Karpas-422 (cell line): ENCODE measurements around the gene FTSJ3. TPM values are rescaled to one million over a fixed set of nuclear protein-coding genes. Genes with fewer than 3 reads are reported as not detected.

Experiments
- DNase-seq: peaks from one replicate; pipeline ENCODE4 v3.0.0-alpha.2; 2015
- H2AFZ ChIP-seq: fragments of 200-600 bp; sonication (generic); 2 replicates; pipeline ENCODE4 v1.6.1; 2014; ENCODE audit warnings: antibody characterized with exemption, low read length, mixed read lengths
- H3K27ac ChIP-seq: fragments of 200-600 bp; sonication (generic); 2 replicates; pipeline ENCODE4 v1.5.1; 2014; ENCODE audit warnings: mild to moderate bottlenecking, low read length, moderate library complexity
- H3K27me3 ChIP-seq: fragments of 200-600 bp; sonication (generic); 2 replicates; pipeline ENCODE4 v1.6.1; 2014; ENCODE audit warnings: low read length, mixed read lengths
- H3K36me3 ChIP-seq: fragments of 200-600 bp; sonication (generic); 2 replicates; pipeline ENCODE4 v1.6.1; 2014; ENCODE audit warnings: low read length, mixed read lengths; ENCODE audit not compliant: insufficient read depth
- H3K4me1 ChIP-seq: fragments of 200-600 bp; sonication (generic); 2 replicates; pipeline ENCODE4 v1.6.1; 2014; ENCODE audit warnings: mild to moderate bottlenecking, low read length, mixed read lengths
- H3K4me2 ChIP-seq: fragments of 200-600 bp; sonication (generic); 2 replicates; pipeline ENCODE4 v1.6.1; 2014; ENCODE audit warnings: low read length, low read depth, mild to moderate bottlenecking; ENCODE audit not compliant: poor library complexity, severe bottlenecking
- H3K4me3 ChIP-seq: fragments of 200-600 bp; sonication (generic); 2 replicates; pipeline ENCODE4 v1.5.1; 2014; ENCODE audit warnings: mild to moderate bottlenecking, antibody characterized with exemption, low read length, mixed read lengths
- H3K79me2 ChIP-seq: fragments of 200-600 bp; sonication (generic); 2 replicates; pipeline ENCODE4 v1.6.1; 2014; ENCODE audit warnings: mild to moderate bottlenecking, low read length, mixed read lengths
- H3K9ac ChIP-seq: fragments of 200-600 bp; sonication (generic); 2 replicates; pipeline ENCODE4 v1.6.0; 2014; ENCODE audit warnings: low read length
- H3K9me2 ChIP-seq: fragments of 200-600 bp; sonication (generic), shearing (Covaris generic); replicated peaks from 2 replicates; pipeline ENCODE4 v1.6.0; 2014; ENCODE audit warnings: mild to moderate bottlenecking, low read length, moderate library complexity; ENCODE audit not compliant: insufficient read depth
- H3K9me3 ChIP-seq: fragments of 300-700, 200-600 bp; sonication (generic); 2 replicates; pipeline ENCODE4 v1.6.1; 2014; ENCODE audit warnings: low read length, mixed read lengths
- H4K20me1 ChIP-seq: fragments of 200-600 bp; sonication (generic); 2 replicates; pipeline ENCODE4 v1.6.1; 2014; ENCODE audit warnings: mild to moderate bottlenecking, antibody characterized with exemption, low read length, low read depth; ENCODE audit not compliant: insufficient read depth
- total RNA-seq: library from RNA; depleted of rRNA; stranded (reverse); fragments of >200 nt; shearing (Covaris generic); gene quantifications from 2 replicates; pipeline ENCODE4 v1.2.3, GENCODE V29; 2014; ENCODE audit warnings: low replicate concordance

The FTSJ3 gene
- total RNA-seq, 1 experiment from 2014 or later = 39.5 TPM

DNA sequence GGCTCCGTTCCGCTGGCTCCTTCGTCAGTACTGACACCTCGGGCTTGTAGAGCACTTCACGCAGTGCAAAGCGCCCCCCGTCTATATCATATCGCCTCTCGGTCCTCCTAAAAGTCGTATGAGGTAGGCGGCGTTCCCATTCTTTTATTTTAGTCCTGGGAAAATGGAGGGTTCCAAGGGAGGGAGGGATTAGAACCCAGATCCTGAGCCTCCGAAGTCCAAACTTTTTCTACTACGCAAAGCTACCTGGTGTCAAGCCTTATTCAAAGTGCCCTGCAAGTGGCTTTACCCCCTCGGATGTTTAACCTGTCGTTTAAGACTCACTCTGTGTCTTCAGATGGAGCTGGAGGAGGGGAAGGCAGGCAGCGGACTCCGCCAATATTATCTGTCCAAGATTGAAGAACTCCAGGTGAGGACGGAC is 348 bp upstream of the FTSJ3 start:
- no peaks in the 10 kb centered on the region for H3K9me3 ChIP-seq
- peaks cover 56% of the 10 kb centered on the region for H3K79me2 ChIP-seq
- peaks cover 44% of the 10 kb centered on the region; the same call in 1 of the 2 replicates for H3K36me3 ChIP-seq
- no peaks in the 10 kb centered on the region for H3K27me3 ChIP-seq
- peak; percentile 62 for DNase-seq
- H3K27ac ChIP-seq = peak overlapping the region; percentile 81; the same call in 1 of the 2 replicates
- no peaks in the 10 kb centered on the region for H3K9me2 ChIP-seq
- peaks cover 28% of the 10 kb centered on the region for H3K4me1 ChIP-seq
- peak overlapping the region; percentile 86 for H3K9ac ChIP-seq
- H2AFZ ChIP-seq = no peak overlapping the region; the same call in 1 of the 2 replicates
- peaks cover 16% of the 10 kb centered on the region for H4K20me1 ChIP-seq
- H3K4me2 ChIP-seq = peak overlapping the region; percentile 91
- peak overlapping the region; percentile 87 for H3K4me3 ChIP-seq

- Histone ChIP-seq H3K4me3 (peak overlapping the region; percentile 87), H3K27ac (peak overlapping the region; percentile 81; the same call in 1 of the 2 replicates), H3K9me3 (no peaks in the 10 kb centered on the region), H4K20me1 (peaks cover 29% of the 10 kb centered on the region), H3K9ac (peak overlapping the region; percentile 86), H3K27me3 (no peaks in the 10 kb centered on the region), H3K36me3 (peaks cover 50% of the 10 kb centered on the region; the same call in 1 of the 2 replicates), H3K4me2 (peak overlapping the region; percentile 91), H2AFZ (0 out of 2 replicates have a peak overlapping the region, but pooled peaks have one; percentile 96), H3K79me2 (peaks cover 62% of the 10 kb centered on the region), H3K4me1 (peaks cover 28% of the 10 kb centered on the region), H3K9me2 (no peaks in the 10 kb centered on the region)
- peak; percentile 67 for DNase-seq
These were observed 928 bp downstream of the FTSJ3 start for GRCh38 chr17:63826468-63827001.

GRCh38 chr17:63824362-63824761 is 3.1 kb downstream of the FTSJ3 start:
- peaks cover 28% of the 10 kb centered on the region for H3K4me1 ChIP-seq
- H3K79me2 ChIP-seq = peaks cover 56% of the 10 kb centered on the region
- H3K27ac ChIP-seq = no peak overlapping the region
- H3K4me3 ChIP-seq = no peak overlapping the region
- no peak overlapping the region for H2AFZ ChIP-seq
- H4K20me1 ChIP-seq = peaks cover 29% of the 10 kb centered on the region
- H3K27me3 ChIP-seq = no peaks in the 10 kb centered on the region
- H3K9me2 ChIP-seq = no peaks in the 10 kb centered on the region
- DNase-seq = no peak
- H3K36me3 ChIP-seq = peaks cover 49% of the 10 kb centered on the region; the same call in 1 of the 2 replicates
- no peaks in the 10 kb centered on the region for H3K9me3 ChIP-seq
- no peak overlapping the region for H3K9ac ChIP-seq
- H3K4me2 ChIP-seq = no peak overlapping the region

DNA sequence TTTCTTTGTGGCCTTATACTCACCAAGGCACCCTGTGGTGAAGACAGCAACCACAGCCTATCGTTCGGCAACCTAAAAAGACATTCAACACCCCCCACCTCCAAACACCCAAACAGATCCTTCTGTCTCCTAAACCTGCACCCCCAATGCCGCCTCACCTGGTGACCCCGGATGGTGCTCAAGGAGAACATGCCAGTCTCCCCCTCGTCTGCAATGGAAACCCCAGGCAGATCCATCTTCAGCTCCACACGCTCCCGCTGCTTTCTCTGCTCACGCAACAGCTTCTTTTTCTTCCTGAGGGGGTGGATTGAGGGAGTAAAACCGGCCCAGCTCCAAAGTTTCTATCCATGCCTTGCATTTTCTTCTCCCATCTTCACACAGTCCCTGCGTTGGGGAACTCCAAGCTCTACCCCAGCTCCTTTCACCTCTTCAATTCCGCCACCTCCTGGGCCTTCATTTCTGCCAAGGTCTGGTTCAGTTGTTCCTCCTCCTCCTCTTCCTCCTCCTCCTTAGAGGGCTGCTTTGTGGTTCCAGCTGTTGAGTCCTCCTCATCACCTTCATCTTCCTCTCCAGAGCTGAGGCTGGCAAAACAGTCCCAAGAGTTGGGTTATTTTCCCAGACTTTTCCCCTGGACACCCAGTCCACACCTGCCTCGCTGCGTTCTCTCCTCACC is 3.7 kb downstream of the FTSJ3 start:
- H3K4me1 ChIP-seq = peaks cover 23% of the 10 kb centered on the region

GRCh38 chr17:63822537-63822936 is 4.9 kb downstream of the FTSJ3 start:
- H3K9ac ChIP-seq = no peak overlapping the region

More for the DNA sequence above, 3.7 kb downstream of the FTSJ3 start:
- Histone ChIP-seq H3K9me3 (no peaks in the 10 kb centered on the region), H4K20me1 (peaks cover 29% of the 10 kb centered on the region), H3K9ac (no peak overlapping the region), H3K4me2 (no peak overlapping the region), H3K36me3 (peaks cover 52% of the 10 kb centered on the region; the same call in 1 of the 2 replicates), H3K79me2 (peaks cover 56% of the 10 kb centered on the region), H3K27ac (no peak overlapping the region), H3K4me3 (no peak overlapping the region), H2AFZ (no peak overlapping the region), H3K27me3 (no peaks in the 10 kb centered on the region), H3K9me2 (no peaks in the 10 kb centered on the region)
- no peak for DNase-seq

GRCh38 chr17:63821804-63822203 is 5.7 kb downstream of the FTSJ3 start:
- no peak for DNase-seq
- Histone ChIP-seq H3K9me2 (no peaks in the 10 kb centered on the region), H3K27me3 (no peaks in the 10 kb centered on the region), H3K4me3 (no peak overlapping the region), H4K20me1 (peaks cover 29% of the 10 kb centered on the region), H3K9ac (no peak overlapping the region), H3K79me2 (peaks cover 56% of the 10 kb centered on the region), H3K4me2 (no peak overlapping the region), H3K4me1 (peaks cover 14% of the 10 kb centered on the region), H2AFZ (no peak overlapping the region), H3K27ac (no peak overlapping the region), H3K9me3 (no peaks in the 10 kb centered on the region), H3K36me3 (peaks cover 71% of the 10 kb centered on the region; the same call in 1 of the 2 replicates)

More at GRCh38 chr17:63822537-63822936, 4.9 kb downstream of the FTSJ3 start:
- peaks cover 63% of the 10 kb centered on the region; the same call in 1 of the 2 replicates for H3K36me3 ChIP-seq
- peaks cover 29% of the 10 kb centered on the region for H4K20me1 ChIP-seq
- H2AFZ ChIP-seq = no peak overlapping the region
- peaks cover 14% of the 10 kb centered on the region for H3K4me1 ChIP-seq
- H3K9me3 ChIP-seq = no peaks in the 10 kb centered on the region
- H3K79me2 ChIP-seq = peaks cover 52% of the 10 kb centered on the region
- no peak overlapping the region for H3K4me3 ChIP-seq
- H3K9me2 ChIP-seq = no peaks in the 10 kb centered on the region
- no peak for DNase-seq
- no peak overlapping the region for H3K27ac ChIP-seq
- H3K4me2 ChIP-seq = no peak overlapping the region
- H3K27me3 ChIP-seq = no peaks in the 10 kb centered on the region

GRCh38 chr17:63820963-63821561 is 6.4 kb downstream of the FTSJ3 start:
- Histone ChIP-seq H3K9me2 (no peaks in the 10 kb centered on the region), H3K4me2 (no peak overlapping the region), H4K20me1 (peaks cover 22% of the 10 kb centered on the region), H3K9me3 (no peaks in the 10 kb centered on the region), H3K36me3 (peaks cover 78% of the 10 kb centered on the region; the same call in 1 of the 2 replicates), H3K27ac (no peak overlapping the region), H3K79me2 (peaks cover 52% of the 10 kb centered on the region), H3K4me3 (no peak overlapping the region), H3K27me3 (no peaks in the 10 kb centered on the region), H2AFZ (no peak overlapping the region), H3K4me1 (peaks cover 12% of the 10 kb centered on the region), H3K9ac (no peak overlapping the region)
- no peak for DNase-seq
